PFSK-1 (cell line): ENCODE results near the gene RSAD2.

Experiments
- POLR2AphosphoS5 ChIP-seq: IDR thresholded peaks from 2 replicates; pipeline ENCODE4 v1.6.1; 2012; ENCODE audit warnings: low read depth, mild to moderate bottlenecking, control low read depth, low read length, moderate library complexity
- REST ChIP-seq, 2 experiments: IDR thresholded peaks; 2 replicates each; pipeline versions ENCODE4 v1.6.1 to v1.8.0; 2011 to 2012; ENCODE audit warnings: low read depth in 2 of 2, low read length in 2 of 2, control low read depth in 1 of 2, inconsistent platforms in 1 of 2, mild to moderate bottlenecking in 1 of 2, moderate library complexity in 1 of 2; ENCODE audit not compliant: insufficient read depth in 1 of 2

GRCh38 chr2:6930923-6931647 lies 53.5 kb downstream of the RSAD2 start:
- TF ChIP-seq REST (IDR thresholded peaks at IDR 0.05; ENCODE audit: insufficient read depth in 1 of 2, low read depth in 2 of 2, low read length in 2 of 2) (no peak), POLR2AphosphoS5 (no peak)
